ENCODE results near the gene OBP2B.
"Not testable (repeated sequence)": the region's sequence is repeated elsewhere in the genome, so short reads cannot be mapped to it uniquely, and the experiment has no call there.

Gene OBP2B, protein sequence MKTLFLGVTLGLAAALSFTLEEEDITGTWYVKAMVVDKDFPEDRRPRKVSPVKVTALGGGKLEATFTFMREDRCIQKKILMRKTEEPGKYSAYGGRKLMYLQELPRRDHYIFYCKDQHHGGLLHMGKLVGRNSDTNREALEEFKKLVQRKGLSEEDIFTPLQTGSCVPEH

DNA sequence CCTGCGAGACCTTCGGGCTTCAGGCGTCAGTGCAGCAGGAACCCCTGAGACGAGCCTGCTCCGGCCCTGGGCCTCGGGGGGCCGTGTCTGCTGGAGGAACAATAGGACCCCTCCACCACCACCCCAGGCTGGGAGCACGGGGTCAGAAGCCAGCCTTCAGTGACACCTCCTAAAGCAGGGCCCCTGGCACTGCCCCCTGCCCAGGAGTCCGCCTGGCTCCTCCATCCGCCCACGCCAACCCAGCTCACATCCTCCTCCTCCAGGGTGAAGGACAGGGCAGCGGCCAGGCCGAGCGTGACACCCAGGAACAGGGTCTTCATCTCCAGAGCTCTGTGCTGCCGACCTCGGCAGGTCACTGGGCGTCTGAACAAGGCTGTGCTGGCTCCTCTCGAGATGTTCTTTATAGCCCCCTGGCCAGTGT is at the start of gene OBP2B:
Gene OBP2B, minus strand, starts transcription at position 371 of the 421 bp plus-strand sequence. Its CDS starts 51 bp downstream, at position 320.
- DNase-seq, result not testable (repeated sequence)

DNA sequence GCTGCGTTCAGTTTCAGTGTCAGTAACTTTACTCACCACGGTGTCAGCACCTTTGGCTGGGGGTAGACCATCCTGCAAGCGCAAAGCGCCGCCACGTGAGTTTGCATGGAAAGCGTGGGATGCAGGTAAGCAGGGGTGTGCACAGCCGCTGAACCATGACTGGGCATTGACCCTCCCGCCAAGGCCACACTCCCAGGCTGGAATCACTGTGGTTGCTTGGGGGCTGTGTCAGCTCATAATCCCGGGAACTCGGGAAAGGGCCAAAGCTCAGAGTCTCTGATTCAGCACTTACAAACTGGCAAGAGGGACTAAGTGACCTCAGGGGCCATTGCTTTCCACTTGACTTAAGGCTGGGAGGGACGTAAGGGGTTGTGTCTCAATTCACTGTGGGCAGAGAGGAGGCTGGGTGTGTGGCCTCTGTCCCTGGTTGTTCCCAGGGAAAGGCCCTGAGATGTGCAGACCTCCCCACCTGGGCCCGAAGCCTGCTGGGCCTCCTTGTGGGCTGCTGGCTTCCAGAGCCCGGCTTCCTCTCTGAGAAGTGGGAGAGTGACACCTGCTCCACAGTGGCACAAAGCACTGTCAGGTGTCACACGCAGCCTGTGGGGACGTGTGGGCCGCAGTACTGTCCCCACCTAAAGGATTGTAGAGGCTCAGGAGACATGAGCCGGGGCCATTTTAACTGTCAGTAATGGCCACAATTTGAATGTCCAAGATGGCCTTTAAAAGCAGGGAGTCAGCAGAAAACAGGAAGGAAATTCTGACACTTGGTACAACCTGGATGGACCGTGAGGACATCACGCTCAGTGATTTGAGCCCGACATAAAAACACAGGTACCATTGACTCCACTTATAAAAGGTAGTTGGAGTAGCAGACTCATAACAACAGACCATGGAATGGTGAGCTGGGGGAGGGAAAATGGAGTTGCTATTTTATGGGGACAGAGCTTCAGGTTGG is 49.3 kb upstream of the OBP2B start:
- no peak for DNase-seq

DNA sequence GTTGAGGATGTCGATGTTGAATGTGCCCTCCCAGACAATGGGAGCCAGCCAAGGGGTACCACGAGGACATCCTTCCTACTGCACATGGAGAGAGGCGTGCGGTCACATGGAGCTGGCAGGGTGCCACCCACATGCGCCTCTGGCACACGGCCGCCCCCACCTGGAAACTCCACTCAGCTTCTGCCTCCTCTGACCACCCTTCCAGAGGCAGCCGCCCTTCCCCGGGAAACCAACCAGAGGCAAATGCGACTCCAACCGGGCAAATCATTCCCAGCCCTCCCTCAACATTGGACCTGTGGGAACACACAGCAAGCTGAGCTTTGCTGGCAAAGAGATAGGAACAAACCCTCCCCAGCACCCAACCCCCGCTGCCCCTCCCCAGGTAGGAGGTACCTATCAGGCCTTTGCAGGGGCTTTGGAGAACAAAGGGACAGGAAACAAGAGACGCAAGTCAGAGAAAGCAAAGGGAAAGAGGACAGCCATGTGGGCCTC is 48.5 kb upstream of the OBP2B start:
- DNase-seq, result no peak

DNA sequence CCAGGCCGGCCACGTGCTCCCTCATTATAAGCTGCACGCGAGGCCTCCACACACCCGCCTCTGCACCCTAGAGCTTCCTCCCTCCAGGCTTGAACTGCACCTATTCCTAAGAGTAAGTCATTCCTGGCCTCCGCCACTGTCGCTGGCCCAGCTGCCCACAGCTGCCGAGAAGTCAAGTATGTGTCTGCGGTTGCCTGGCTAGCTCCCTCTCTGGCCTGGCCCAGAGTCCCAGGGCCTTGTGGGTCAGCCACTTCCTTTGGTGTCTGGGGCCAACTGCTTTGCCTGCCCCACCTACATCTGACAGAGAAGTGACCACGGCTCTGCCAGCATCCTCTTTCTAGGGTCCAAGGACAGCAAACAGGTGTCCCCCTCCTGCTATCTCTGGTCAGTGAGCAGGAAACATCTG is 47.6 kb upstream of the OBP2B start:
- no peak for DNase-seq

DNA sequence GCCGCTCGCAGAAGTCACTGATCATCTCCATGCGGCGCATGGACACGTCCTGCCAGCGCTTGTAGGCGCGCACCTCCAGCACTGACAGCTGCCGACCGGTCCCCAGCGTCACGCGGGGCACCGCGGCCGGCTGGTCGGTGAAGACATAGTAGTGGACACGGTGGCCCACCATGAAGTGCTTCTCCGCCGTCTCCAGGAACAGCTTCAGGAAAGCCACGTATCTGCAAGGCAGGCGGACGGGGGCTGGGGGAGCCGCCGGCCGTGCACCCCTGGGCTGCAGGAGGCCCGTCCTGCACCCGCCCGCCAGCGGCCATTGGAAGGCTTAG is 47.0 kb upstream of the OBP2B start:
- no peak for DNase-seq

DNA sequence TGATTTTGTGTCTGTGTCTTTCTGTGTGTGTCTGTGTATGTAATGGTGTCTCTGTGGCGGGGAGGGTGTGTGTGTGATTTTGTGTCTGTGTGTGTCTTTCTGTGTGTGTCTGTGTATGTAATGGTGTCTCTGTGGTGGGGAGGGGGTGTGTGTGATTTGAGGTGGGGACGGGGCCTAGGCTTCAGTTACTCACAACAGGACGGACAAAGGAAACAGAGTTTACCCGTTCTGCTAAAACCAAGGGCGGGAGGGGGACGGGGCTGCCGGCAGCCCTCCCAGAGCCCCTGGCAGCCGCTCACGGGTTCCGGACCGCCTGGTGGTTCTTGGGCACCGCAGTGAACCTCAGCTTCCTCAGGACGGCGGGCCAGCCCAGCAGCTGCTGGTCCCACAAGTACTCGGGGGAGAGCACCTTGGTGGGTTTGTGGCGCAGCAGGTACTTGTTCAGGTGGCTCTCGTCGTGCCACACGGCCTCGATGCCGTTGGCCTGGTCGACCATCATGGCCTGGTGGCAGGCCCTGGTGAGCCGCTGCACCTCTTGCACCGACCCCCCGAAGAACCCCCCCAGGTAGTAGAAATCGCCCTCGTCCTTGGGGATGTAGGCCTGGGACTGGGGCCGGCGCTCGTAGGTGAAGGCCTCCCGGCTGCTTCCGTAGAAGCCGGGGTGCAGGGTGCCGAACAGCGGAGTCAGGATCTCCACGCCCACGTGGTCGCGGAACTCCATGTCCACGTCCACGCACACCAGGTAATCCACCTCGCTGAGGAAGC is 46.5 kb upstream of the OBP2B start:
- DNase-seq, result no peak

DNA sequence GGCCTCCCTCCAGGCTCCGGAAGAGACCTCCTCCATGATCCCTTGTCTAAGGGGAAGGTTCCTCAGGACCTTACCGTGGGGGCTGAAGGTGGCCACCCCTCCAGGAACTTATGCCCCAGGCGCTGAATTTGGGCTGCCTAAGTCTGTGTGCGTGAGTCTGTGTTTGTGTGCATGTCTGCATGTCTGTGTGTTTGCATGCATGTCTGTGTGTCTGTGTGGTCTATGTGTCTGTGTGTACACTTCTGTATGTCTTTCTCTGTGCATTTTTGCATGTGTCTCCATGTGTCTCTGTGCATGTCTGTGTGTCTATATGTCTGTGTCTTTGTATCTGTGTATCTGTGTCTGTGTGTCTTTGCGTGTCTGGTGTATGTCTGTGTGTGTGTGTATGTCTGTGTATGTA is 45.4 kb upstream of the OBP2B start:
- DNase-seq, result no peak

DNA sequence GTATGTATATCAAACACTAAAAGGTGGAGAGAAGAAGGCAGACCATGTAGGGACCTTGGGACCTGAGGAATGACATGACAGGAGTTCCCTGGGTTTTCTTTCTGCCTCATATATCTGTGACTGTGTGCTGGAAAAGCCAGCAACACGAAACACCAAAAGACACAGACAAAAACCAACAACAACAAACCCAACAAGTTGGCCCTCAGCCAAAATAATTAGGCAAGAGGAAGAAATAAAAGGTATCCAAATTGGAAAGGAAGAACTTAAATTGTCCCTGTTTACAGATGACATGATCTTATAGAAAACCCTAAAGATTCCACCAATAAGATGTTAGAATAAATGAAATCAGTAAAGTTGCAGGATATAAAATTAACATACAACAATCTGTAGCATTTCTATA is 44.2 kb upstream of the OBP2B start:
- no peak for DNase-seq

DNA sequence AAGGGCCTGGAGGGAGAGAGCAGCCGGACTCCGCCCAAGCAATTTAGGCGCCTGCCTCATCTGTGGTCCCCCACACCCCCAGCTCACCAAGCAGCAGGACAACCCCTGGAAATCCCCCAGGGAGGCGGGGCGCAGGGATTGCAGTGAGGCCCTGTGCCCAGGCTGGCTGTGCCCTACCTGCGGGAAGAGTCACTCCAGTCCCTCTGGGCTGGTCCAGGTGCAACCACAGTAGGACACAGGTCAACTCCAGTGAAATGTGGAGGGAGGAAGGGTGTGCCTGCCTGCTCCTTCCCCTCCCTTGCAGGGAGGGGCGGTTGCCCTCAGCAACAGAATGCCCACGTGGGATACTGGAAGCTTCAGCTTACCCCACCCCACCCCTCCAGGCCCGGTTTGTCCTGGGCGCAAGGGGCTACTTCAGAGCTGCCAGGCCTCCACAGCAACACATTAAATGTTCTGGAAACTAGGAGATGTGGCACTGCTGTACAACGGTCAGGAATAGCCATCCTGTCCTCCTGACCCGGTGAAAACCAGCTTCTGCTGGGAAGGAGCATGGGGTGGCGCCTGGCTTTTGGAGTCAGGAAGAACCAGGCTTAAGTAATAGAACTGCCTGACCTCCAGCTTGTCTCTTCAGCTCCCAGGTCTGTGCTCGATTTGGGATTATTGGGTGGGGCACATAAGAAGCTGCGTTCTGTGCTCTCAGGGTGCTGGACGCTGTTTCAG is 43.4 kb upstream of the OBP2B start:
- no peak for DNase-seq

DNA sequence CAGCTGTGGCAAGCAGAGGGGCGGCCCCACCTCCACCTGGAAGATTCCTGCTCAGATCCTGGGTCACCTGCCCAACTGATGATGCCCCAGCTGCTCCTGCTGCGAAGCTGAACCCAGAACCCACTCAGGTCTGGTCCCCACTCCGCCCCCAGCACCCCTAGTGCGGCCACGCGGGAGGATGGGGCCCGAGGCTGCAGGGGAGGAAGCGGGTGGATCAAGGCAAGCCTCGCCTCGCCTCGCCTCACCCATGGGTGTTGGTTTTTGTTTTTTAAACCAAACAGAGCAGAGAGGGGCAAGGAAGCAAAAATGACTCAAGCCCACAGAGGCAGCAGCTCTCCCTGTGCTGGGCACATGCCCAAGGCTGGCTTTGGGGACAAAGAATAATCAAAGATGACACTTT is 42.7 kb upstream of the OBP2B start:
- DNase-seq, result no peak

DNA sequence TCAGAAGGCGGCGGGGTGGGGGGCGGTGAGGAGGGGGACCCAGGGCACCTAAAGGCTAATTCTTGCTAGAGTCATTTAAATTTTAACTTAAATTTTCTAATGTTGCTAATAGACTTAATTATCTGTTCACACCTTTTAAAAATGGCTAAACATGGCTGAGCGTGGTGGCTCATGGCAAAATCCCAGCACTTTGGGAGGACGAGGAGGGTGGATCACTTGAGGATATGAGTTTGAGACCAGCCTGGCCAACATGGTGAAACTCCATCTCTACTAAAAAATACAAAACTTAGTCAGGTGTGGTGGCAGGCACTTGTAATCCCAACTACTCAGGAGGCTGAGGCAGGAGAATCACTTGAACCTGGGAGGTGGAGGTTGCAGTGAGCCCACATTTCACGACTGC is 42.2 kb upstream of the OBP2B start:
- DNase-seq, result not testable (repeated sequence)

DNA sequence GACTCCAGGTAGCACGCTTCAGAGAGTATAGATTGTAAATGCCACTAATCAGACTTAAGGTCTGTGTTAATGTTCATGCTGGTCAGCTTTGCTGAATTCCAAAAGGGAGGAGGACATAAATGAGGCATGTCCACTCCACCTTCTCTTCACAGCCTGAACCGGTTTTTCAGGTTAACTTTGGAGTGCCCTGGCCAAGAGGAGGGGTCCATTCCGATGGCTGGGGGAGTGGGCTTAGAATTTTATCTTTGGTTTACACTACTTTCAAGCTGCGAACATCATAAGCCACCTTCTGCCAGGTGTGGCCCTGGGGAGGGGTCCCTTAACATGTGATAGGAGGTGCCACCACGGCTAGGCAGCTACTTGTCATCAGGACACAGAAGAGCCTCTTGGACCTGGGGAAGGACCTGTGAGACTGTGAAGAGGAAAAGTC is 41.7 kb upstream of the OBP2B start:
- DNase-seq, result no peak

DNA sequence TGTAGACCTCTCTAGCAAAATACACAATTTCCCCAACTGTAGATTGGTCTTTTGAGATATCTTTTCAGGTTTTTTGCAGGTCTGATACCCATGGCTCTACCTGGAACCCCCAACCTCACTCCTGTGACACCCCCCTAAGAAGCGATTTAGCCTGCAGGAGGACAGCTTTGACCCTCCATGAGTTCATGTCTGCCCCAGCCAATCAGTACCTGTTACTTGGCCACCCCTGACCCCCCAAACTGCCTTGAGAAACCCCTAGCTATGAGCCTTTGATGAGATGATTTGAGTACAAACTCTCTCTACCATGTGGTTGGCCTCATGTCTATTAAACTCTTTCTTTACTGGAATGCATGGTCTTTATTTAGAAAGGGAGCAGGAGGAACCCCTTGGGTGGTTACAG is 40.3 kb upstream of the OBP2B start:
- DNase-seq, result no peak

DNA sequence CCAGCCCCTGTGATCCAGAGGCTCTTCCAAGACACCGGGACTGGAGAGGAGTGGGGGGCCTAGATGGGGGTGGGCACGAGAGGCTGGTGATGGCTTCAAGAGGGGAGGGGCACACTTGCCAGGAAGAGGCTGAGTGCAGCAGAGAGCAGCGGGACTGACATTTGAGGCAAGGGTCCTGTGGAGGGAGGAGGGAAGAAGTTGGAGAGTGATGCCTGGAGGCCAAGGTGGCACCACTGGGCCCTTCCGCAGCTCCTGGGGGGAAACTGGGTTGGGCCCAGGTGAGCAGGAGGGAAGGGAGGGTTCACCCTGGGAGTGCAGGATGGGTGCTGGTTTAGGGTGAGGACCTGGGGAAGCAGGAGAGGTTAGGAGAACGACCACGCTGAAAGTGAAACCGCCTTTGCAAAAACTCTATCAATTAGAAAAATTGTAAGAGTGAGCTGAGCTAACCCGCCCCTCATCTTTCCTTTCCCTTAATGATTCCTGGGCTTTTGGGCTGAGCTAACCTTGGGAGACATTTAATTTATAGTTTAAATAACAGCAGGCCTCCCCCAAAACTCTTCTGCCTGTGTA is 39.8 kb upstream of the OBP2B start:
- no peak for DNase-seq

DNA sequence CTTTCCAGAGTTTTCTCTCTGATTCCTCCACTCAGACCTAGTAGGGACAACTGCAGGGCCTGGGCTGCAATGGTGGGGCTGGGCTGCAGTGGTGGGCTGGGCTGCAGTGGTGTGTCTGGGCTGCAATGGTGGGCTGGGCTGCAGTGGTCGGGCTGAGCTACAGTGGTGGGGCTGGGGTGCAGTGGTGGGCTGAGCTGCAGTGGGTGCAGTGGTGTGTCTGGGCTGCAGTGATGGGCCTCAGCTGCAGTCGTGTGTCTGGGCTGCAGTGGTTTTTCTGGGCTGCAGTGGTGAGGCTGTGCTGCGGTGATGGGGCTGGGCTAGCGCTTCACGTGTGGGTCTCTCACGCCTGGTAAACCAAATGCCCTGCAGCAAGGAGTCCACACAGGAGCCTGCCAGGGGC is 38.6 kb upstream of the OBP2B start:
- DNase-seq, result no peak

DNA sequence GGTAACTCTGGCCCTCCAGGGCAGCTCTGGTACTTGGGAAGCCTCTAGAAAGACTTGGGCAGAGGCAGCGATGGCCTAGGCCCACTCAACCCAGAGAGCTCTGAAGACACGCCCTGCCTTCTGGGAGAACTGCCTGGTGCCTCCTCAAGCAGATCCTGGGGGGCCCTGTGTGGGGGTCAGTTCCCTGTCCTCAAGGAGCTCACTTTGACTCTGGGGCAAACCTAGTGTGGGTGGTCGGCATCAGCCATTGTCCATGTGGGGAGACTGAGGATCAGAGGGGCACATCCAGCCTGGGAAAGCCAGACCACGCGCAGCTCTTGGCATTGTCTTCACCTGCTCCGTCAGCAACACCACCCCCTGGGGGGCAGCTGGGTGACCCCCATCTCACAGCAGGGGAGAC is 37.9 kb upstream of the OBP2B start:
- DNase-seq, result no peak

DNA sequence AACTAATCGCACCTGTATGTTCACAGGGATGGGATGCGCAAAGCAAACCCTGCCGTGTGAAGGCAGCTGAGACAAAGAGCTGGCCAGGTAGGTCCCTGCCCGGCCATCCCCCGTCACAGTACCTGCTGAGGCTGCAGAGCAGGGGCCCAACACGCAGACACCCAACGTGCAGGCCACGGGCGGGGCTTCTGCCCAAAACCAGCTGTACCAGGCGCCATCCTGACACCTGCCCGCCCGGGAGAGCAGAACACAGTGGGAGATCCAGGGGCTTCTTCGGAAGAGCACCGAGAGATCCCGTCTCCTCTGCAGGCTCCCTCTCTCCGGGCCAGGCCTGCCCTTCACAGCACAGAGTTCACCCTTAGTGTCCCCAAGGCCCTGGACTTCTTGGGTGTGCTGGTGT is 37.5 kb upstream of the OBP2B start:
- no peak for DNase-seq

DNA sequence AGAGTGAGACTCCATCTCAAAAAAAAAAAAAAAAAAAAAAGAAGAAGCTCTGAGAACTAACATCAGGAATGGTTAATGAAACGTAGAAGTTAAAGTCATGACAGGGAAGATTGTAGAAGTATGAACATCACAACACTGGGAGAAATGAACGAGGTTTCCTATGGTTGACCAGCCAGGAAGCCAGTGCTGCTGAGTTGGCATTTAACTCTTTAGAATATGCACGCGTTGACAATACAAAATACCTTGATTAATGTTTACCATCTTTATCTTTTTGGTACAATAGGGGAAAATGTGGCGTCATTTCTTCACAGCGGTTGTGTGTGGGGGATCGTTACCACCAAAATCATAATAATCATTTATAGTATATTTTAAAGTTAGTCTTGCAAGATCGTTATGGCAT is 33.9 kb upstream of the OBP2B start:
- no peak for DNase-seq

DNA sequence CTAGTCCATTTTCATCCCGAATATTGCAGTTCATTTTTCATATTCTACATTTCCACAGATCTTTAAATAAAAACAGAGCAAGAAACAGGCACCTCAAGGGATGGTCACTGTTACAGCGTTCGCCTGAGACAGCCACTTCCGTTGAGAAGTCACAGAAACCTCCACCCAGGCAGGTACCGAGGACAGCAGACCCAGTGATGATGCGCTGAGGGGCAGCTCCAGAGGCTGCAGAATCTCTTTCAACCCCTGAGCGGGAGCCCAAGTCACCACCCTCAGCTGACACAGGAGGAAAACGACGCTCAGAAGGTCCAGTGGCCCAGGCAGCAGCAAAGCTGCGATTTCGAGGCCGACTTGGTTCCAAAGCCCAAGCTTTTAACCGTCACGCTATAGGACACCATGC is 33.2 kb upstream of the OBP2B start:
- no peak for DNase-seq

DNA sequence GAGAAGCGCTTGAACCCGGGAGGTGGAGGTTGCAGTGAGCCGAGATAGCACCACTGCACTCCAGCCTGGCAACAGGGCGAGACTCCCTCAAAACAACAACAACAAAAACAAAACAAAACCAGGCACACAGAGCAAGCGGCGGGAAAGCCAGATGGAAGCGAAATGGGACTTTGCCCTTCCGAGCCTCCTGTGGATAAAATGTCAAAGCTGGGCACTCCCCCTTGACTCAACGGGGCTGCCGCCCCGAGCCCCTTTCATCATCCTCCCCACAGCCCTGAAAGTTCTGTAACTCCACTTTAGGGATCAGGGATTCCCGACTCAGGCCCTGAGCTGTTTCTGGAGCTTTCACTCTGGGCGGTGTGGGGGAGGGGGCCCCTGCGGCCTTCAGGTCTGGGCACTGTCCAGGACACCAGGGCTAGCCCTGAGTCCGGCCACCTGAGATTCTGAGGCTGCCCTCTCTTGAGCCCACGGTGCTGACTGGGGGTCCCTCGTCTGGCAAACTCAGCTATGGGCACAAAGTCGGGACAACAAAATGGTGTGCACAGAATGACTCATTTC is 30.6 kb upstream of the OBP2B start:
- no peak for DNase-seq
